Neural crest cell (in vitro differentiated cells): ENCODE measurements around the gene FGD4. TPM values are rescaled to one million over a fixed set of nuclear protein-coding genes. Genes with fewer than 3 reads are reported as not detected.

Source experiments
- DNase-seq: peaks from one replicate; pipeline ENCODE4 v3.0.0; 2021; ENCODE audit warnings: low read depth, mixed read lengths, low spot score
- H3K27ac Mint-ChIP-seq: one replicate; pipeline ENCODE4 v1.8.0; 2021; ENCODE audit warnings: mild to moderate bottlenecking, mixed read lengths; ENCODE audit not compliant: unreplicated experiment
- H3K27me3 Mint-ChIP-seq: 2 replicates; pipeline ENCODE4 v1.8.0; 2021; ENCODE audit warnings: low read depth, mild to moderate bottlenecking, mixed read lengths
- H3K36me3 Mint-ChIP-seq: 2 replicates; pipeline ENCODE4 v1.8.0; 2021; ENCODE audit warnings: low read depth, mild to moderate bottlenecking, mixed read lengths
- H3K4me1 Mint-ChIP-seq: 2 replicates; pipeline ENCODE4 v1.8.0; 2021; ENCODE audit warnings: mixed read lengths
- H3K4me3 Mint-ChIP-seq: one replicate; pipeline ENCODE4 v1.8.0; 2021; ENCODE audit warnings: mild to moderate bottlenecking, mixed read lengths
- H3K9me3 Mint-ChIP-seq: 2 replicates; pipeline ENCODE4 v1.8.0; 2021; ENCODE audit warnings: mixed read lengths
- CTCF ChIP-seq: fragments of 200-600 bp; sonication (generic); conservative IDR thresholded peaks from 2 replicates; pipeline ENCODE4 v1.5.0; 2021; ENCODE audit warnings: antibody characterized with exemption, mild to moderate bottlenecking
- total RNA-seq: library from RNA; stranded (reverse); gene quantifications from 2 replicates; pipeline ENCODE4 v1.2.1, GENCODE V29; 2021

FGD4 gene
- total RNA-seq, 1 donor from 2014 or later = 35.8 TPM

- Mint-ChIP-seq H3K4me3 (no peak overlapping the region), H3K27ac (no peak overlapping the region), H3K4me1 (peaks cover 8% of the 10 kb centered on the region), H3K27me3 (no peaks in the 10 kb centered on the region), H3K36me3 (no peaks in the 10 kb centered on the region), H3K9me3 (peaks cover 2% of the 10 kb centered on the region)
- no peak for TF ChIP-seq CTCF
- DNase-seq = no peak
These were observed 71.6 kb downstream of the FGD4 start for GRCh38 chr12:32470936-32471470.

- Mint-ChIP-seq H3K9me3 (peaks cover 3% of the 10 kb centered on the region), H3K27ac (peak overlapping the region; percentile 35), H3K36me3 (no peaks in the 10 kb centered on the region), H3K4me1 (peaks cover 12% of the 10 kb centered on the region), H3K4me3 (no peak overlapping the region), H3K27me3 (no peaks in the 10 kb centered on the region)
- TF ChIP-seq CTCF = no peak
- DNase-seq = no peak
These were observed 72.2 kb downstream of the FGD4 start for GRCh38 chr12:32471591-32472001.

- no peak for TF ChIP-seq CTCF
- Mint-ChIP-seq H3K9me3 (peaks cover 3% of the 10 kb centered on the region), H3K36me3 (no peaks in the 10 kb centered on the region), H3K4me3 (no peak overlapping the region), H3K27ac (no peak overlapping the region), H3K27me3 (no peaks in the 10 kb centered on the region), H3K4me1 (peaks cover 24% of the 10 kb centered on the region)
- DNase-seq = no peak
These were observed 76.4 kb downstream of the FGD4 start for GRCh38 chr12:32475724-32476123.

GRCh38 chr12:32476446-32476845 lies 77.1 kb downstream of the FGD4 start:
- no peak for DNase-seq
- Mint-ChIP-seq H3K4me1 (peaks cover 24% of the 10 kb centered on the region), H3K9me3 (peaks cover 3% of the 10 kb centered on the region), H3K27me3 (no peaks in the 10 kb centered on the region), H3K4me3 (no peak overlapping the region), H3K27ac (no peak overlapping the region), H3K36me3 (no peaks in the 10 kb centered on the region)
- TF ChIP-seq CTCF = no peak

- DNase-seq = no peak
- peaks cover 24% of the 10 kb centered on the region for H3K4me1 Mint-ChIP-seq
- H3K27ac Mint-ChIP-seq = no peak overlapping the region
- peaks cover 3% of the 10 kb centered on the region for H3K9me3 Mint-ChIP-seq
- no peaks in the 10 kb centered on the region for H3K36me3 Mint-ChIP-seq
- no peak for TF ChIP-seq CTCF
- H3K4me3 Mint-ChIP-seq = no peak overlapping the region
- no peaks in the 10 kb centered on the region for H3K27me3 Mint-ChIP-seq
These were observed 78.4 kb downstream of the FGD4 start for GRCh38 chr12:32477714-32478113.

- no peaks in the 10 kb centered on the region for H3K27me3 Mint-ChIP-seq
- H3K36me3 Mint-ChIP-seq = no peaks in the 10 kb centered on the region
- H3K9me3 Mint-ChIP-seq = peaks cover 3% of the 10 kb centered on the region
- no peak for TF ChIP-seq CTCF
- no peak for DNase-seq
- H3K4me3 Mint-ChIP-seq = no peak overlapping the region
- peaks cover 24% of the 10 kb centered on the region for H3K4me1 Mint-ChIP-seq
- H3K27ac Mint-ChIP-seq = no peak overlapping the region
These were observed 78.8 kb downstream of the FGD4 start for GRCh38 chr12:32478166-32478565.
